Adipose tissue (tissue), 3 donors: ENCODE data around the gene RHOD. TPM values are rescaled to one million over a fixed set of nuclear protein-coding genes. Genes with fewer than 3 reads are reported as not detected.

ENCODE experiments used
- H3K27ac ChIP-seq: one replicate; pipeline ENCODE4 v1.5.1; 2013; ENCODE audit warnings: low read depth, low read length
- WGBS, 3 donors: extraction: QIAGEN DNeasy Blood & Tissue Kit; methylation state at CpG; one replicate each; pipeline ENCODE4 v1.1.7; 2013; 5-methylcytosine and 5-hydroxymethylcytosine counted together
- polyA plus RNA-seq, 3 donors: library from polyadenylated mRNA; stranded (reverse); fragments of 200-250 nt; gene quantifications; one replicate each; pipeline ENCODE4 v1.2.3, GENCODE V29; 2013
- donor health status: healthy with polysubstance abuse.
- donor health status: Bipolar disorder and iron deficiency.
- donor health status: healthy.

RHOD gene, protein sequence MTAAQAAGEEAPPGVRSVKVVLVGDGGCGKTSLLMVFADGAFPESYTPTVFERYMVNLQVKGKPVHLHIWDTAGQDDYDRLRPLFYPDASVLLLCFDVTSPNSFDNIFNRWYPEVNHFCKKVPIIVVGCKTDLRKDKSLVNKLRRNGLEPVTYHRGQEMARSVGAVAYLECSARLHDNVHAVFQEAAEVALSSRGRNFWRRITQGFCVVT
- polyA plus RNA-seq, result 10 to 100 TPM; 16.0 to 26.5 (median 24.7) TPM

DNA sequence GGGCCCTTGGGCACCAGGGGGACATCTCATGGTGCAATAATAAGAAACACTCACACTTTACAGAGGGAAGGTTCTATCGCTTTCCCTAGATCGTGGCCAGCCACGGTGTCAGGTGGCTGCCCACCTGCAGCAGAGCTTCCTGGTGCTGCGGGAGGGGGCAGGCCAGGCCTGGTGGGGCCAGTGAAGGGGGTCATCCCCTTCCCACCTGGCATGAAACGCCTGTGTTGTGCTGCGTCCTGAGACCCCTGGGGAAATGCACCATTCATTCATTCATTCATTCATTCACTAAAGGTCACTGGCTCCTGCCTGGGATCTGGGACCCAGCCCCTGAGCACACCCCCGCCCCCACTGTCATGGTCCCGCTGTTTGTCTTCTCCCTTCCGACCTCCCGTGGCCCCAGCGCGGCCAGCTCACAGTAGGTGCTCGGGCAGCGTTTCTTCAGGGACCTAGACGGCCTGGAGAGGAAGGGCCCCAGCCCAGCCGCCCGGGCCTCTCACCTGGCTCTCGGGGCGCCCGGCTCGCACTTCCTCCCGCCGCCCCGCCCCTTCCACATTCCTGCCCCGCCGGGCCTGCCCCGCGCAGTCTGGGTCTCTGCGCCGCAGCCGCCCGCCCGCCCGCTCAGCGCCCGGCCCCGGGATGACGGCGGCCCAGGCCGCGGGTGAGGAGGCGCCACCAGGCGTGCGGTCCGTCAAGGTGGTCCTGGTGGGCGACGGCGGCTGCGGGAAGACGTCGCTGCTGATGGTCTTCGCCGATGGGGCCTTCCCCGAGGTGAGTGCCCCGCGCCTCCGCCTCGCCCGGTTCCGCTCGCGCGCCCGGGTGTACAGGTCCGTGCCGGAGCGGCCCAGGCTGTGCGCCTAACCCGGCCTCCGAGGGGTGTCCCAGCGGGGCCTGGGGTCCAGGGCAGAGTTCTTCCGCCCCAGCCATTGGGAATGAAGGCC is at the start of gene RHOD:
Gene RHOD (plus strand): TSS at position 581 of the 938 bp plus-strand sequence. CDS start 56 bp downstream, at position 637.
- WGBS, 3 donors, result 4 to 7% (median 5%) methylated on average over 62 to 72 of the region's 72 CpGs
- H3K27ac ChIP-seq, result no peak within 1 kb of the TSS

DNA sequence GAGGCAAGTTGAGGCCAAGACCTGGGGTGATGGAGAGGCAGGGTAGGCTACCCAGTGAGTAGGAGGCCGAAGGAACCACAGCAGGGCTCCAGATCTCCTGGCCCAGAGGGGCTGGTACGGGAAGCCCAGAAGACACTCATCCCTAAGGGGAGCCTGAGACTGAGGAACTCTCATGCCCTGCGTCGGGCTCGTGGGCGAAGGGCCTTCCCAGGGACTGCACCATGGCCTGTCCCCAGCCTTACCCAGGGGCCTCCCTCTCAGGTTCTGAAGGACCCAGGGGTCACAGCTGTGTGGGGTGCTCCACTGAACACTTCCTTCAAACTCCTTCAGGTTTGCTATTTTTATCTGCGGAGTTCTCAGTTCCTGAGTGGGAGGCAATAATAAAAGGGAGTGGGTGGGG is 49.5 kb upstream of the RHOD start:
- H3K27ac ChIP-seq, result no peak overlapping the region
- WGBS, 3 donors, result 93 to 97% (median 97%) methylated on average over 7 of the region's 7 CpGs

DNA sequence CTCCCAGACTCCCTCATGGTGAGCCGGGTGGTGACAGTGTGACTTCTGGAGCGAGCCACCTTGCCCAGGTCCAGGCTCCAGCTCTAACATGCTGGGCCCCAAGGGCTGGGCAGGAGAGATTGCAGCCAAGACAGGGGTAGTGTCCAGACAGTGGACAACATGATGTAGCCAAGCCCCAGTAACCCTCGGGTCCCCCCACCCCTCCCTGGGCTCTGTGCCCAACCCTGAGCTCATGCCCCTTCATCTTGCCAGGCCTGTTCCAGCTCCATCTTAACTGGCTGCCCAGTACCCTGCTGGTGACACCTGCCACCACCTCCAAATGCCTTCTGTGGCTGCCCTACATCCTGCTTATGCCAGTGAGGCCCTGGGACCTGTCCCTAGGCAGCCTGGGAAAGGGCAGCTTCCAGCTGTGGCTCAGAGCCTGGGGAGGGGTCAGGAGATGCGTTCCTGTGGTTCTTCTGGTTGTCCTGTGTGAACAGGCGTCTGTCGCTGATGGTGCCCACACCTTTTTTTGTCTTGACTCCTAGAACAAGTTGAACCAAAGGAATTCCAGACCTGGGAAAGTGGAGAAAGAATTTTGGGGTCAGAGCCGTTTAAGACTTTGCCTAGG is 46.2 kb upstream of the RHOD start:
- WGBS, 3 donors, result 81 to 86% (median 85%) methylated on average over 7 of the region's 7 CpGs
- H3K27ac ChIP-seq, result no peak overlapping the region

DNA sequence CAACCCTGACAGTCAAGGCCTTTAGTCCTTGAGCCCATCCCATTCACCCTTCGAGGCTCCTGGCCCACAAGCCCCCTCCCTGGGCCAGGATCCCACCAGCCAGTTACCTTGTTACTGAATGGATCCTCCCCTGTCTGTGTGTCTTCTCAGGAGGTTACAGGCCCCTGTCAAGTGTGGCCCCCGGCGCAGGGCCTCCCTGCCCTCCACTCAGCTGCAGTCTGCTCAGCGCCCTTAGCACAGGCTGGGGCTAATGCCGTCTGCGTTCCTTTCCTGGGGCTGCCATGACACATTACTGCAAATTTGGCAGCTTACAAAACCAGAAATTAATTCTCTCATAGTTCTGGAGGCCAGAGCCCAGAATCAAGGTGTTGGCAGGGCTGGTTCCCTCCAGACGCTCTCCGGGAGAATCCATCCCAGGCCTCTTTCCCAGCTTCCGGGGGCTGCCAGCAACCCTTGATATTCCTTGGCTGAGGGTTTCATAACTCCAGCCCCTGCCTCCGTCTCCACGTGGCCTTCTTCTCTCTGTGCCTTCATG is 43.1 kb upstream of the RHOD start:
- WGBS, 3 donors, result 77 to 84% (median 82%) methylated on average over 11 of the region's 11 CpGs
- H3K27ac ChIP-seq, result no peak overlapping the region

DNA sequence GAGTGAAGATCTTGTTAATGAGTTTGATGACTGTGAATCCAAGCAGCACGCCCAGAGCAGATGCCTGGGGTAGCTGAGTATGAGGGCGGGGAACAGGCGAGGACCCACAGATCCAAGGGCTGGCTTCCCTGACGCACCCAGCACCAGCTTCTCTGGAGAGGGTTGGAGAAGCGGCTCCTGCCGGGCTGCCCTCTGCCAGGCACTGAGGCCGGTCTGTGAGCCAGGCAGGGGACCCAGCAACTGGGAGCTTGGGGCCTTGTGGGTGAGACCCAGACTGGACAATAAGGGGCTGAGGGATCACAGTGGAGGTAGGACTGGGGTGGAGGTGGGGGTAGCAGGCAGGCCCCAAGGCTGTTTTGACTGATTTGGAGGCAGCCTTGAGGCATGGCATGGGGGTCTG is 42.3 kb upstream of the RHOD start:
- no peak overlapping the region for H3K27ac ChIP-seq
- 96 to 100% (median 97%) methylated on average over 7 of the region's 7 CpGs for WGBS, 3 donors

DNA sequence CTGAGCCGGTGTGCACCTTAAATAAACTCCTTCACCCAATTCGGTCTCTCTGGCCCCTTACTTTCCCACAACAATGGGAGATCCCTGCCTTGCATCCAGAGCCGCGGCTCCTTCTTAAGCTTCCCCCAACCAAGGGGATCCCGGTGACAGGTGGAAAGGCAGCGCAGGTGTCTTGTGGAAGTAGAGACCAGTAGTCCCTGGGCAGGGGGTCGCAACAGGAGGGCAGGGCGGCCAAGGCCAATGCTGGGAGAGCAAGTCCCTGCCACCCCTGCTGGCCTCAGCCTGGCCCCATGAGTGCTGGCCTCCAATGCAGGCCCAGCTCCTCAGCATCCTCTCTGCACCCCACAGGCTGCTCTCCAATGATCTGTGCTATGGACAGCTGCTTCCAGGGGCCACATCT is 41.6 kb upstream of the RHOD start:
- H3K27ac ChIP-seq, result no peak overlapping the region
- WGBS, 3 donors, result 89 to 95% (median 92%) methylated on average over 8 of the region's 8 CpGs

DNA sequence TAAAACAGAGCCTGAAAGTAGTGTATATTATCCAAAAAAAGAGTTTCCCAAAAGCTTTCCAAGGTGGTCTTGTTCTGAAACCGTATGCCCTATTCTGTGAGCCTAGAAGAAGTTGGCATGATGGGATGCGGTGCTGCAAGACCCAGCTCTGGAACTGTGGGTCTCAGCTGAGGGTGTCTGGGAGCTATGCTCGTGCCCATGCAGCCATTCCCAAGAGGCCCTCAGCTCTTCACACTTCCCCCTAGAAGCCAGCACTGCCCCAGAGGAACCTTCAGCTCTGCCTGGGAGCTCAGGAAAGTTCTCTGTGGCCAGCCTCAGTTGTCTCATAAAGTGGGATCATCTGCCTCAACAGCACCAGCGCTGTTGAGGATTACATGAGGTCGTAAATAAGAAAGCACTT is 40.1 kb upstream of the RHOD start:
- WGBS, 3 donors, result 81 to 83% (median 82%) methylated on average over 5 of the region's 5 CpGs
- H3K27ac ChIP-seq, result no peak overlapping the region

DNA sequence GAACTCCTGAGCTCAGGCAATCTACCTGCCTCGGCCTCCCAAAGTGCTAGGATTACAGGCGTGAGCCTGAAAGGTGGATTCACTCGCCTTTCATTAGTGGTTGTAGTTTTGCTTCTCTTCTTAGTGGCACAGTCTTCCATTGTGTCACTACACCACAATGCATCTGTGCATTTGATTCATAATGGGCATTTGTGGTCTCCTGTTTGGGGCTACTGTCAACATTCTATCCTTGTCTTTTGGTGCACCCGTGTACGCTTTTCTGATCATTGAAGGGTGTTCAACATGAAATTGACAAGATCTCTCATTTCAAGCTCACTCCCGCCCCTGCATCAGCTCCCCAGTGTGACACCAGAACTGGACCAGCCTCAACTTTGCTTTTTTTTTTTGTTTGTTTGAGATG is 35.7 kb upstream of the RHOD start:
- WGBS, 3 donors, result 80 to 90% (median 89%) methylated on average over 6 of the region's 6 CpGs

DNA sequence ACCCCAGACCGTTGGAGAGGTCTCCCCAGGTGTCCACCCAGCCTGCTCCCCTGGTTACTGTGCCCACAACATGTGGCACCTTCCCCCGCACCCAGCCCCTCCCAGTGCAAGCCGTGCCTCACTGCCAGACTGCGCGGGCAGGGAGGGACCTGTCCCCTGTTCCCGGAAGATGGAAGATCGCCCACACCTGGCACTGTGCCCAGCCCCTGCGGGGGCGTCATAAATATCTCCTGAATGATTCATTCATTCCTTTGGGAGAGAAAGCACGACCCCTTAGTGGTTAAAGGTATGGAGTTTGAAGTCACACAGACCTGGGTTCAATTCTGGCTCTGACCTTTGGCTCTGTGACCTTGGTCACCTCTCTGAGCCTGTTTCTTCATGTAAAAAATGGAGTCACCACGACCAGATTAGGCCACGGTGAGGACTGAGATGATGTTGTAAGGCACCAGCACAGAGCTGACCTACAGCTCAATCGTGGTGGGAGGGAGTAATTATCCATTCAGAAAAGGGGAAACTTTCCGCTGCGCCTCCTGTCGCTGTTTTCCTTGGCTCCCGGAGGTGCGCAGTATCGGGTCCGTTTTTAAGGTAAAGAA is 34.2 kb upstream of the RHOD start:
- H3K27ac ChIP-seq, result peak overlapping the region; percentile 8
- 18 to 27% (median 18%) methylated on average over 20 of the region's 20 CpGs for WGBS, 3 donors

More for the DNA sequence above, 35.7 kb upstream of the RHOD start:
- no peak overlapping the region for H3K27ac ChIP-seq

DNA sequence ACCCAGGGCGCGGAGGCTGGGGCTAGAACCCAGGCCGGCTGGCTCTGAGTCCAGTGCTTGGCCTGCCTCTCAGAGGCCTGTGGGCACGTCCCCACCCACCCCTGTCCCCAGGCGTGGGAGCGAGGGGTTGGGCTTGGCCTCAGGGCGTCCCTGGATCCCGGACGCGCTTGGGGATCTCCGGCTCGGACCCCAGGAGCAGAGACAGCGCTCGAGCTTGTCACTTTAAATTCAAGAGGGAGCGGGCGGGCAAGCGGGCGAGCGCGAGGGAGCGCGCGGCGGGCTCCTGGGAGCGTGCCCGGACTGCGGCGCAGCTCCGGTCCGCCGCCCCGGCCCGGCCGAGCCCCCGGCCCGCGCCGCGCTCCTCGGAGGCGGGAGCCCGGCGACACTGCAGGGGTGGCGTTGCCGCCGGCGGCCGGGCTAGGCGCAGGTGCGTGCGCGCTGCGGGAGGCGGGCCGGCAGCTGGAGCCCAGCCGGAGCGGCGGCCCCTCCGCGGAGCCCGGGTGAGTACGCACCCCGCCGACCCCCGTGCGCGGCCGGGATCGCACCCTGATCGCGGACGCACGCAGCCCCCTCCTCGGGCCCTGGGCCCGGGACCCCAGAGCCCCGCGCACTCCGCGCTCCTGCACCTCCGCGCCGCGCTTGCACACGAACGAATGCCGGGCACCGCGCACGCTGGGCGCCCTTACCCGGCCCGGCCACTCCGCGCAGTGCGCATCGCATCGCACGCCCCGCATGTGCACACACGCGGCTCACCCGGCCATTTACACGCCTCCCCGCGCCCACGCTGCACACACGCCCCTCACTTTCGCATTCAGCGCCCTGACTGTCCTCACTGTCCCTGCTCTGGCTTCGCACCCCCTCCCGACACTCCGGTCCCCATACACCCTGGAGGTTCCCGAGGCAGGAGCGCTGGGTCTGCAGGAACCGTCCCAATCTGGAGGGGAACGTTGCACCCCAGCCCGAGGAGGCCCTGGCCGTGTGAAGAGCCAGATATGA is 33.4 kb upstream of the RHOD start, which contains the start of gene SYT12:
Gene SYT12 (plus strand): TSS at position 174 of the 996 bp plus-strand sequence. CDS start 7,011 bp downstream, outside the sequence.
- WGBS, 3 donors, result 1 to 2% (median 1%) methylated on average over 83 to 118 of the region's 118 CpGs
- H3K27ac ChIP-seq, result peak within 1 kb of the TSS; percentile 8

DNA sequence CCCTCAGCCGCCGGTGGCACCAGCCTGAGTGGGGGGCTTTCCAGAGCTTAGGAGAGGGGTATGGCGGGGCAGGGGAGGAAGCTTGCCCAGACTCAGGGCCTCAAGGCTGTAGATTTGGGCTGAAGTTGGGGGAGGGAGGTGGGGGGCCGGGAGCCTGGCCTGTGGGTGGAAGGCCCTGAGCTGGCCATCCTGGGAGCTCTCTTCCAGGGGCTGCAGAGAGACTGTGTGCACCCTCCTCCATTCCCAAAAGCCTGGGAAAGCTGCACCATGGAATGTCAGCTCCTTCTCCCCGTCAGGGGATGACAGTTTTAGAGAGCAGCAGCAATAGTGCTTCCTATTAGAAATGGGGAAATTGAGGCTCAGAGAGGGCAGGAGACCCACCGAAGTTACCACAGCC is 32.7 kb upstream of the RHOD start:
- WGBS, 3 donors, result 40 to 50% (median 45%) methylated on average over 6 of the region's 6 CpGs
- H3K27ac ChIP-seq, result no peak overlapping the region

DNA sequence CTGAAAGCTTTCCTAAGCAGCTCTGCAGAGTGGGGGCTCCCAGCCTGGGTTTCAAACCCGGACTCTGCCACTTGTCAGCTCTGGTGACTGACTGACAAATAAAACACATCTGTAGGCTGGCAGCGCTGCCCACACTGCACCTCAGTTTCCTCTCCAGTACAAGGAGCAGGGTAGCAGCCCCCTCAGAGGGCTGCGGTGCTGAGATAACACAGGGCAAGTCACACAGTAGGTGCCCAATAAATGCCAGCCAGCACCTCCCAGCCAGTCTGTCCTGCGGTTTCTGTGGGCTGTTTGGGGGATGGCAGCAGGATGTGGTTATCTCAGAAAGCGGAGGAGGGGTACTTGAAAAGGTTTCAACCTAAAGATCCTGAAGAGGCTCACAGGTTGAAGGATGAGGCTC is 32.2 kb upstream of the RHOD start:
- WGBS, 3 donors, result 54 to 81% (median 63%) methylated on average over 5 of the region's 5 CpGs
- no peak overlapping the region for H3K27ac ChIP-seq

DNA sequence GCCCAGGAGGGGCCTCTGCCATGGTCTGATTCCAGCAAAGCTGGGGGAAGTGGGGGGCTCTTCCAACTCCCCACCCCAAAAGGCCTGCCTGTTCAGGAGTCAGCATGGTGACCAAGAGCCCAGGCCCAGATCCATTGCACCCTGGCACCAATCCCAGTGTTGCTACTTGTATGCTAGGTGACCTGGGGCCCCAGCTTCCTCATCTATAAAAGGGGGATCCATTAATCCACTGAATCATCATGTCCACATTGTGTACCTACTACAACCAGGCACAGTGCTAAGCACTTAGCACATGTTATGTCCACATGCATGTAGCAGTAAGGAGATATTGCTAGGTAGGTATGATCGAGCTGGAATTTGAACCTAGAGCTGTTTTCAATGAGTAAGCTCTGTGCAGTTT is 31.7 kb upstream of the RHOD start:
- 83 to 100% (median 89%) methylated on average over 1 of the region's 1 CpG for WGBS, 3 donors
- H3K27ac ChIP-seq, result no peak overlapping the region

DNA sequence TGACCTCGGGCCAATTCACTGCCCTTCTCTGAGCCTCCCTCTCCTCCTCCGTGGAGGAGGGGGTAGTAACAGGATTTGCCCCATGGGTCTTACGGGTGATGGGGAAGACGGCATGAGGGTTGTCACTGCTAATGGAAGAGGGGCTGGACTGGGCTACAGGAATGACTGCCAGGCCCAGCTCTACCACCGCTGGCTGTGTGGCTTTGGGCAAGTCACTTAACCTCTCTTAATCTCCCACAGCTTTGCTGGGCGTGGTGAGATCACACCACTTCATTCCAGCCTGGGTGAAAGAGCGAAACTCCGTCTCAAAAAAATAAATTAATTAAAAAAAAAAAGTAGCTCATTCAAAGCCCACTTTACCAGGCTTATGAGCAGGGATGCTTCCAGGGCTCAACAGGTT is 30.9 kb upstream of the RHOD start:
- 86 to 87% (median 87%) methylated on average over 8 of the region's 8 CpGs for WGBS, 3 donors
- H3K27ac ChIP-seq, result no peak overlapping the region

DNA sequence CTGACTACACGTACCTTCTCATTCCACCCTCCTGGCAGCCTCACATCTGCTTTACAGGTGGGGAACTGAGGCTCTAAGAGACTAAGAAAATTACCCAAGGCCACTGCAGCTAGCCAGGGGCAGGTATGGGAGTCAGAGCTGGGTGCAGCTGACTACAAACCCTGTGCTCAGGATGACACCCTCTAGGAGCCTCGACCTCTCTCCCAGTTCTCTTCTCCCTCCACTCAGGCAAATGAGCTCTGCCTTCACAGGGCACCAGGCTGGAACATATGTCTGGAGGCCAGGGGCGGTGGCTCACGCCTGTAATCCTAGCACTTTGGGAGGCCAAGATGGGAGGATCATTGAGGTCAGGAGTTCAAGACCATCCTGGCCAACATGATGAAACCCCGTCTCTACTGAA is 29.7 kb upstream of the RHOD start:
- 86 to 89% (median 88%) methylated on average over 5 of the region's 5 CpGs for WGBS, 3 donors
- H3K27ac ChIP-seq, result no peak overlapping the region

DNA sequence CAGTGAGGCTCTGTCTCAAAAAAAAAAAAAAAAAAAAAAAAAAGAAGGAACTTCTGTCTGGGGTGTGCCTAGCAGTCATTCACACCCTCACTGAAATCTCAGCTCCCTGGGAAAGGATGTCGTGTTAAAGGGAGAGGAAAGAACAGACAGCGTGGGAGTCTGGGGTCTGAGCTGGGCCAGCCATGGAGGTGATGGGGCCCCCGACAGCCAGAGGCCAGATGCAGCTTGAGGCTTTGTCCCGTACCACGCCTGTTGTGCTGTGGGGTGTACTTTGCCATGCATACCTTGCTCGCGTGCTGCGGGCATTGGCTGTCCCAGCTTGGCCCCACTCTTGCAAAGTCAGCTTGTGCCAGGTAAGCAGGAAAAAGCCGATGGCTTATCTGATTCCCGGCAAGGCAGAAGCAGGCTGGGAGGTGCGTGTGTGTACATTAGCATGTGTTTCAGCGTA is 29.1 kb upstream of the RHOD start:
- WGBS, 3 donors, result 54 to 77% (median 75%) methylated on average over 12 of the region's 12 CpGs
- no peak overlapping the region for H3K27ac ChIP-seq

DNA sequence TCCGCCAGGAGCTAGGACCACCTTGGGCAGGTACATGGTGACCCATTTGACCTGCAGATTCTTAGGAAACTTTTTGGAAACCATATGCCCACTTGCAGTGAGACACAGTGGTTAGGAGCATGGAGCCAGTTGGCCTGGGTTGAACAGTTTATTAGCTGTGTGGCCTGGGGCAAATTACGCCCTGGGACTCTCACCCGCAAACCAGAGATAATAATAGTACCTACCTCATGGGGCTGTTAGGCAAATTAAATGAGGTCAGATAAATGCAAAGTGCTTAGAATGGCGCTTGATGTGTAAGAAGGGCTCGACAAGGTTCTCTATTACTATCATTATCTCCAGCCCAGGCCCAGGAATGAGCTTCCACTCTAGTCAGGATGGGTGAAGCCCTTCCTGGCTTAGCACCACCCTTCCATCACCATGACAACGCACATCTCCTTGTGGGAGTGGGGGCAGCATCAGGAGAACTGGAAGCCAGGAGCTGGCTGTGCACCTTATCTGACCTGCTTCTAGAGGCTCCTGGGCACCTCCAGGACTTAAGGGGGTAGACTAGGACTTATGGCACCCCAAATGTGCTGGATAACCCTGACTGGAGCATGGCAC is 28.6 kb upstream of the RHOD start:
- H3K27ac ChIP-seq, result no peak overlapping the region
- 72 to 89% (median 88%) methylated on average over 6 of the region's 6 CpGs for WGBS, 3 donors
